HepG2 (cell line): ENCODE data around the gene SERPINE2. TPM values are rescaled to one million over a fixed set of nuclear protein-coding genes. Genes with fewer than 3 reads are reported as not detected.

Source experiments
- ATAC-seq: fragments of 200-7000 bp; cut with Tn5 transposase; 3 replicates; pipeline ENCODE4 v1.9.1; 2020; ENCODE audit warnings: mild to moderate bottlenecking, moderate library complexity
- BruUV-seq: library from RNA; stranded (reverse); fragments of 400-500 nt; replicated peaks from 2 replicates; lab custom pipeline; 2021; lab: Mats Ljungman, UMichigan
- CTCF ChIA-PET: fragments of 300-600 bp; formaldehyde crosslinking; extraction: SDS; loops from one replicate; lab custom pipeline; 2021; ENCODE audit warnings: low total read pairs, inconsistent platforms, low intra/inter-chr PET ratio; lab: Yijun Ruan, JAX
- POLR2A ChIA-PET: fragments of 350-600 bp; sonication (Branson Sonifier 250); formaldehyde crosslinking; loops from one replicate; lab custom pipeline; 2020; ENCODE audit warnings: antibody characterized with exemption, inconsistent platforms; lab: Yijun Ruan, JAX
- DNase-seq: peaks from one replicate; pipeline ENCODE4 v3.0.0-alpha.2; 2015; ENCODE audit warnings: low spot score
- FAIRE-seq: peaks from 3 replicates; lab custom pipeline; 2011; peaks lifted over from hg19 to GRCh38; lab: Jason Lieb, UNC
- H2AFZ ChIP-seq: one replicate; pipeline ENCODE4 v1.6.1; 2011; ENCODE audit warnings: low read length, inconsistent platforms
- H3K27ac ChIP-seq: fragments of 300-600 bp; 3 replicates; pipeline ENCODE4 v1.8.0; 2011; ENCODE audit warnings: mixed run types, mild to moderate bottlenecking, mixed read lengths, low read length, inconsistent platforms; ENCODE audit not compliant: insufficient read depth; ENCODE audit errors: extremely low read length
- H3K27me3 ChIP-seq, 2 experiments: fragments of 200-600 bp in 1 of 2; 2 replicates in 1 of 2; 3 replicates in 1 of 2; pipeline versions ENCODE4 v1.6.0 to v1.8.0; 2011; ENCODE audit warnings: low read length in 2 of 2, mild to moderate bottlenecking in 2 of 2, moderate library complexity in 2 of 2, inconsistent platforms in 1 of 2; ENCODE audit not compliant: insufficient read depth in 2 of 2, control insufficient read depth in 1 of 2
- H3K36me3 ChIP-seq, 2 experiments: fragments of 200-600 bp in 1 of 2; replicated peaks in 1 of 2; 2 replicates in 1 of 2; 3 replicates in 1 of 2; pipeline versions ENCODE4 v1.5.1 to v1.8.0; 2011; ENCODE audit warnings: low read length in 2 of 2, inconsistent platforms in 1 of 2; ENCODE audit not compliant: insufficient read depth in 2 of 2, control insufficient read depth in 1 of 2
- H3K4me1 ChIP-seq: 2 replicates; pipeline ENCODE4 v1.5.1; 2012; ENCODE audit warnings: low read length, inconsistent platforms; ENCODE audit not compliant: insufficient read depth
- H3K4me2 ChIP-seq: 2 replicates; pipeline ENCODE4 v1.6.0; 2011; ENCODE audit warnings: low read depth, low read length, inconsistent platforms
- H3K4me3 ChIP-seq, 3 experiments: fragments of 200-600 bp in 1 of 3; sonication (generic), shearing (Covaris generic) in 1 of 3; replicated peaks in 1 of 3; 2 replicates each; pipeline ENCODE4 v1.5.1; 2011 to 2016; ENCODE audit warnings: low read length in 3 of 3, inconsistent platforms in 2 of 3, low read depth in 2 of 3, mild to moderate bottlenecking in 2 of 3, control low read depth in 1 of 3, mixed read lengths in 1 of 3; ENCODE audit not compliant: insufficient read depth in 1 of 3
- H3K79me2 ChIP-seq: one replicate; pipeline ENCODE4 v1.6.1; 2011; ENCODE audit warnings: low read length, inconsistent platforms; ENCODE audit not compliant: insufficient read depth
- H3K9ac ChIP-seq: 2 replicates; pipeline ENCODE4 v1.6.0; 2011; ENCODE audit warnings: mild to moderate bottlenecking, low read depth, low read length, inconsistent platforms; ENCODE audit not compliant: insufficient read depth
- H3K9me3 ChIP-seq: 2 replicates; pipeline ENCODE4 v1.5.1; 2012; ENCODE audit warnings: mild to moderate bottlenecking, low read length
- H4K20me1 ChIP-seq: 2 replicates; pipeline ENCODE4 v1.6.0; 2011; ENCODE audit warnings: inconsistent platforms, mild to moderate bottlenecking, low read length, moderate library complexity; ENCODE audit not compliant: insufficient read depth
- ELF3 ChIP-seq: IDR thresholded peaks from 2 replicates; pipeline ENCODE4 v1.6.1; 2016; ENCODE audit warnings: missing genetic modification reagents, missing compliant biosample characterization
- GABPB1 ChIP-seq: IDR thresholded peaks from 2 replicates; pipeline ENCODE4 v1.6.1; 2016; ENCODE audit warnings: mild to moderate bottlenecking, missing genetic modification reagents, moderate library complexity, missing compliant biosample characterization
- HIVEP1 ChIP-seq: sonication (generic); formaldehyde crosslinking; IDR thresholded peaks from 2 replicates; pipeline ENCODE4 v1.4.0; 2020; ENCODE audit warnings: mild to moderate bottlenecking, missing genetic modification reagents
- HNF4A ChIP-seq: sonication (generic); formaldehyde crosslinking; IDR thresholded peaks from 2 replicates; pipeline ENCODE4 v1.4.0; 2020; ENCODE audit warnings: missing genetic modification reagents
- HOXA7 ChIP-seq: sonication (generic); formaldehyde crosslinking; IDR thresholded peaks from 2 replicates; pipeline ENCODE4 v1.8.1; 2022; ENCODE audit warnings: mild to moderate bottlenecking, missing genetic modification reagents, moderate library complexity
- POLR2AphosphoS5 ChIP-seq: IDR thresholded peaks from 2 replicates; pipeline ENCODE4 v1.6.1; 2012; ENCODE audit warnings: low read depth, low read length
- SRY ChIP-seq: sonication (generic); formaldehyde crosslinking; IDR thresholded peaks from 2 replicates; pipeline ENCODE4 v1.8.0; 2022; ENCODE audit warnings: mild to moderate bottlenecking, missing genetic modification reagents
- THAP7 ChIP-seq: sonication (generic); formaldehyde crosslinking; IDR thresholded peaks from 2 replicates; pipeline ENCODE4 v1.8.1; 2023; ENCODE audit warnings: mild to moderate bottlenecking, missing genetic modification reagents
- TOPORS ChIP-seq: sonication (generic); formaldehyde crosslinking; IDR thresholded peaks from 2 replicates; pipeline ENCODE4 v1.8.0; 2023; ENCODE audit warnings: mild to moderate bottlenecking, missing genetic modification reagents
- ZFP82 ChIP-seq: sonication (generic); formaldehyde crosslinking; IDR thresholded peaks from 2 replicates; pipeline ENCODE4 v1.5.1; 2020; ENCODE audit warnings: mild to moderate bottlenecking, missing genetic modification reagents, borderline replicate concordance
- ZNF121 ChIP-seq: sonication (generic); formaldehyde crosslinking; IDR thresholded peaks from 2 replicates; pipeline ENCODE4 v1.5.0; 2020; ENCODE audit warnings: mild to moderate bottlenecking, missing genetic modification reagents
- ZNF253 ChIP-seq: sonication (generic); formaldehyde crosslinking; IDR thresholded peaks from 2 replicates; pipeline ENCODE4 v1.8.0; 2022; ENCODE audit warnings: mild to moderate bottlenecking, missing genetic modification reagents, borderline replicate concordance
- ZNF547 ChIP-seq: sonication (generic); formaldehyde crosslinking; IDR thresholded peaks from 2 replicates; pipeline ENCODE4 v1.5.1; 2020; ENCODE audit warnings: mild to moderate bottlenecking, missing genetic modification reagents
- ZNF563 ChIP-seq: sonication (generic); formaldehyde crosslinking; IDR thresholded peaks from 2 replicates; pipeline ENCODE4 v1.8.0; 2022; ENCODE audit warnings: mild to moderate bottlenecking, moderate library complexity, missing genetic modification reagents
- ZSCAN30 ChIP-seq: sonication (generic); formaldehyde crosslinking; IDR thresholded peaks from 2 replicates; pipeline ENCODE4 v1.5.0; 2020; ENCODE audit warnings: mild to moderate bottlenecking, missing genetic modification reagents
- WGBS: methylation state at CpG from one replicate; pipeline ENCODE4 v1.1.6; 2017; ENCODE audit warnings: low lambda C conversion rate; 5-methylcytosine and 5-hydroxymethylcytosine counted together
- in situ Hi-C: cut with HindIII; loops from 2 replicates; pipeline ENCODE4 v1.10.0; 2017; ENCODE audit warnings: low pct_unique_long_range_greater_than_20kb; ENCODE audit not compliant: extremely low pct_ligation_motif_present
- intact Hi-C: fragments of 100-400 bp; cut with micrococcal nuclease; formaldehyde crosslinking; loops from one replicate; pipeline ENCODE4 v1.10.0; 2022; ENCODE audit not compliant: unreplicated experiment
- polyA plus RNA-seq, 8 experiments: library from polyadenylated mRNA; depleted of rRNA in 3 of 8; stranded (reverse) in 7 of 8; unstranded in 1 of 8; fragments of >200 nt; fragmentation: Illumina TruSeq in 4 of 8; extraction: Trizol in 4 of 8; gene quantifications; 2 replicates each; pipeline versions ENCODE4 v1.2.1 to v1.2.3, GENCODE V29; 2011 to 2016; ENCODE audit warnings: low read depth in 4 of 8, missing spikeins in 1 of 8, mixed read lengths in 1 of 8; ENCODE audit not compliant: insufficient read depth in 1 of 8
- total RNA-seq, 5 experiments: library from RNA; depleted of rRNA; stranded (reverse); fragments of >200 nt; fragmentation: Illumina TruSeq; extraction: Trizol; gene quantifications; 2 replicates each; pipeline ENCODE4 v1.2.3, GENCODE V29; 2016; ENCODE audit warnings: low read depth in 1 of 5
- TF ChIP-seq, protein P1 (sequence below): sonication (generic); formaldehyde crosslinking; IDR thresholded peaks from 2 replicates; pipeline ENCODE4 v1.4.0; 2020; ENCODE audit warnings: missing genetic modification reagents
- TF ChIP-seq, protein P2 (sequence below), 2 experiments: sonication (generic) in 1 of 2; formaldehyde crosslinking in 1 of 2; IDR thresholded peaks; 2 replicates each; pipeline versions ENCODE4 v1.5.1 to v1.6.1; 2011 to 2020; ENCODE audit warnings: borderline replicate concordance in 1 of 2, low read depth in 1 of 2, low read length in 1 of 2, mild to moderate bottlenecking in 1 of 2, missing genetic modification reagents in 1 of 2, moderate library complexity in 1 of 2

Gene SERPINE2
- total and polyA plus RNA-seq, 2 of the 13 experiments (the other 11 are each of a cell fraction or from before 2014, with no cell fraction given) = 7.9 to 18.1 TPM

DNA sequence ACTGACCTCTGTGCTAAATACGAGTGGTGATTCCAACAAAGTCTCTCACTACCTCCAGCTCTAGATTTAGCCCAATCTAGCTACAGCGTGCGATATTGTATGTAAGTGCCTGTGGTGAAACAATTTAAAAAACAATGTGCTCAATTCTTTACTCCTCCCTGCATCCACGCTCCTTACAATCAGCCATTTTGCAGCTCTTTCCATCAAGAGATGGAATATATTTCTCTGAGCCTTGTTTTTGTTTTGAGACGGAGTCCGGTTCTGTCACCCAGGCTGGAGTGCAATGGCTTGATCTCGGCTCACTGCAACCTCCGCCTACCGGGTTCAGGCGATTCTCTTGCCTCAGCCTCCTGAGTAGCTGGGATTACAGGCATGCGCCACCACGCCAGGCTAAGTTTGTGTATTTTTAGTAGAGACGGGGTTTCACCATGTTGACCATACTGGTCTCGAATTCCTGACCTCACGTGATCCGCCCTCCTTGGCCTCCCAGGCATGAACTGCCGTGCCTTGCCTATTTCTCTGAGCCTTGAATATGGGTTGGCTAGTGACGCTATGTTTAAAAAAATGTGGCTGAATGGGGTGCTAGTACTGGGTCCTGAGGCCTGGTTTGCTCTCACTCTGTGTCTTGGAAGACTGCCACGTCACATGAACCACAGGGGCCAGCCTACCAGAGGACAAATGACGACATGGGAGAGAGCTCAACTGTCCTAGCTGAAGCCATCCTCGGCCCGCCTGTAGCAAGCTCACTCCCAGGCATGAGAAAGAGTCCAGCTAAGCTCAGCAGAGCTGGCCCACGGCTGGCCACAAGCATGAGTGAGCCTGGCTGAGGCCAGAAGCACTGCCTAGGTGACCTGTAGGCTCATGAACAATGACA is 108.7 kb downstream of the SERPINE2 start:
- peak; percentile 96 for ATAC-seq
- Histone ChIP-seq H4K20me1 (no peaks in the 10 kb centered on the region), H2AFZ (peak overlapping the region; percentile 36), H3K4me2 (peak overlapping the region; percentile 92), H3K4me1 (peaks cover 63% of the 10 kb centered on the region), H3K9ac (peak overlapping the region; percentile 81), H3K4me3 (peak overlapping the region; percentile 53 to 68 (median 64)), H3K36me3 (no peaks in the 10 kb centered on the region; a peak in 1 of 5 replicates), H3K9me3 (peaks cover 8% of the 10 kb centered on the region), H3K79me2 (peaks cover 70% of the 10 kb centered on the region), H3K27me3 (no peaks in the 10 kb centered on the region; a peak in 1 of 5 replicates), H3K27ac (peak overlapping the region; percentile 90)
- BruUV-seq = TSS peak; percentile 84
- CTCF ChIA-PET = no interaction called here
- in situ Hi-C loops (no loop called here), intact Hi-C loops (loop anchor here (1.0 to 5.0 kb wide), 6 partner anchors 15 to 93 kb away; partner anchors contain the start of genes AP1S3, MRPL44 and WDFY1)
- peak; percentile 97 for DNase-seq
- WGBS = under 1% methylated on average over 22 of the region's 23 CpGs
- FAIRE-seq = peak; percentile 95
- POLR2A ChIA-PET = interaction anchor here (0.6 to 3.2 kb wide), 24 partner anchors 8 to 216 kb away, joined by 3 to 82 read pairs (median 6); partner anchors contain the start of genes MRPL44 and WDFY1
- TF ChIP-seq ZNF563 (CRISPR knock-in tag) (peak; percentile 86), POLR2AphosphoS5 (peak; percentile 77), HNF4A (peak; percentile 41; the same call in 1 of the 2 replicates), ZSCAN30 (CRISPR knock-in tag) (no peak), ZNF547 (CRISPR knock-in tag) (0 out of 2 replicates have a peak, but pooled peaks have one; percentile 65), ZNF253 (CRISPR knock-in tag) (0 out of 2 replicates have a peak, but pooled peaks have one; percentile 60), HOXA7 (CRISPR knock-in tag) (no peak), THAP7 (peak; percentile 91; the same call in 1 of the 2 replicates), GABPB1 (peak; percentile 69), ZFP82 (CRISPR knock-in tag) (0 out of 2 replicates have a peak, but pooled peaks have one; percentile 43), ELF3 (CRISPR knock-in tag) (peak; percentile 42; the same call in 1 of the 2 replicates), HIVEP1 (peak; percentile 94), SRY (CRISPR knock-in tag) (peak; percentile 51; the same call in 1 of the 2 replicates), TOPORS (CRISPR knock-in tag) (peak; percentile 85; the same call in 1 of the 2 replicates), ZNF121 (CRISPR knock-in tag) (peak; percentile 69)
- TF ChIP-seq, protein P1, sequence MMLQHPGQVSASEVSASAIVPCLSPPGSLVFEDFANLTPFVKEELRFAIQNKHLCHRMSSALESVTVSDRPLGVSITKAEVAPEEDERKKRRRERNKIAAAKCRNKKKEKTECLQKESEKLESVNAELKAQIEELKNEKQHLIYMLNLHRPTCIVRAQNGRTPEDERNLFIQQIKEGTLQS (CRISPR knock-in tag) = peak; percentile 33; the same call in 1 of the 2 replicates
- TF ChIP-seq, protein P2, sequence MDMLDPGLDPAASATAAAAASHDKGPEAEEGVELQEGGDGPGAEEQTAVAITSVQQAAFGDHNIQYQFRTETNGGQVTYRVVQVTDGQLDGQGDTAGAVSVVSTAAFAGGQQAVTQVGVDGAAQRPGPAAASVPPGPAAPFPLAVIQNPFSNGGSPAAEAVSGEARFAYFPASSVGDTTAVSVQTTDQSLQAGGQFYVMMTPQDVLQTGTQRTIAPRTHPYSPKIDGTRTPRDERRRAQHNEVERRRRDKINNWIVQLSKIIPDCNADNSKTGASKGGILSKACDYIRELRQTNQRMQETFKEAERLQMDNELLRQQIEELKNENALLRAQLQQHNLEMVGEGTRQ (IDR thresholded peaks at IDR 0.05; ENCODE audit: low read depth, low read length) = peak; percentile 82
- TF ChIP-seq, protein P2 (CRISPR knock-in tag; IDR thresholded peaks at IDR 0.05; ENCODE audit: borderline replicate concordance) = peak; percentile 94; the same call in 1 of the 2 replicates
